Neutrophil (primary cell): ENCODE measurements around the gene PROB1.

Source experiments
- H3K27ac ChIP-seq: fragments of 200-600 bp; sonication (generic); 2 replicates; pipeline ENCODE4 v1.5.1; 2016; ENCODE audit warnings: mild to moderate bottlenecking, moderate library complexity
- H3K27me3 ChIP-seq: fragments of 200-600 bp; sonication (generic); 2 replicates; pipeline ENCODE4 v1.6.0; 2016; ENCODE audit warnings: mild to moderate bottlenecking
- H3K36me3 ChIP-seq: fragments of 200-600 bp; sonication (generic); 2 replicates; pipeline ENCODE4 v1.5.1; 2017
- H3K4me1 ChIP-seq, 2 experiments: fragments of 200-600 bp in 1 of 2; sonication (generic) in 1 of 2; 1 replicate in 1 of 2; 2 replicates in 1 of 2; pipeline versions ENCODE4 v1.5.1 to v1.6.1; 2013 to 2016; ENCODE audit warnings: low read depth in 1 of 2, low read length in 1 of 2, mild to moderate bottlenecking in 1 of 2, moderate library complexity in 1 of 2; ENCODE audit not compliant: control insufficient read depth in 1 of 2, insufficient read depth in 1 of 2
- H3K4me3 ChIP-seq, 2 experiments: fragments of 200-600 bp in 1 of 2; sonication (generic) in 1 of 2; 1 replicate in 1 of 2; 2 replicates in 1 of 2; pipeline ENCODE4 v1.5.1; 2013 to 2016; ENCODE audit warnings: low read depth in 1 of 2, low read length in 1 of 2, mild to moderate bottlenecking in 1 of 2, moderate library complexity in 1 of 2
- H3K9me3 ChIP-seq: fragments of 200-600 bp; sonication (generic); 2 replicates; pipeline ENCODE4 v1.5.1; 2016
- CTCF ChIP-seq: fragments of 200-600 bp; sonication (generic); IDR thresholded peaks from 2 replicates; pipeline ENCODE4 v1.5.1; 2016; ENCODE audit warnings: antibody characterized with exemption

PROB1 gene

GRCh38 chr5:139435676-139436075 lies 40.8 kb upstream of the PROB1 start:
- peaks cover 9 to 12% of the 10 kb centered on the region in 2 experiments for H3K4me1 ChIP-seq
- H3K36me3 ChIP-seq, result no peaks in the 10 kb centered on the region
- no peak overlapping the region for H3K27ac ChIP-seq
- TF ChIP-seq CTCF, result no peak
- H3K9me3 ChIP-seq, result no peaks in the 10 kb centered on the region
- no peaks in the 10 kb centered on the region for H3K27me3 ChIP-seq
- H3K4me3 ChIP-seq, result no peak overlapping the region

- Histone ChIP-seq H3K9me3 (no peaks in the 10 kb centered on the region), H3K36me3 (no peaks in the 10 kb centered on the region), H3K27me3 (no peaks in the 10 kb centered on the region), H3K4me3 (no peak overlapping the region), H3K27ac (no peak overlapping the region), H3K4me1 (no peaks in the 10 kb centered on the region)
- TF ChIP-seq CTCF, result no peak
These were observed 36.8 kb upstream of the PROB1 start for GRCh38 chr5:139431706-139432105.

GRCh38 chr5:139430015-139430414 lies 35.1 kb upstream of the PROB1 start:
- H3K36me3 ChIP-seq, result no peaks in the 10 kb centered on the region
- H3K27me3 ChIP-seq, result no peaks in the 10 kb centered on the region
- no peak for TF ChIP-seq CTCF
- no peaks in the 10 kb centered on the region for H3K9me3 ChIP-seq
- H3K4me1 ChIP-seq, result no peaks in the 10 kb centered on the region
- H3K27ac ChIP-seq, result no peak overlapping the region
- no peak overlapping the region for H3K4me3 ChIP-seq

GRCh38 chr5:139426203-139426885 lies 31.4 kb upstream of the PROB1 start:
- Histone ChIP-seq H3K4me1 (no peaks in the 10 kb centered on the region), H3K9me3 (no peaks in the 10 kb centered on the region), H3K4me3 (no peak overlapping the region), H3K27me3 (no peaks in the 10 kb centered on the region), H3K27ac (no peak overlapping the region), H3K36me3 (no peaks in the 10 kb centered on the region)
- no peak for TF ChIP-seq CTCF

GRCh38 chr5:139425497-139425896 lies 30.6 kb upstream of the PROB1 start:
- Histone ChIP-seq H3K9me3 (no peaks in the 10 kb centered on the region), H3K4me1 (no peaks in the 10 kb centered on the region), H3K27ac (no peak overlapping the region), H3K36me3 (no peaks in the 10 kb centered on the region), H3K4me3 (no peak overlapping the region), H3K27me3 (no peaks in the 10 kb centered on the region)
- TF ChIP-seq CTCF, result no peak
